IgD-negative memory B cell (primary cell): Measurements from ENCODE around the gene SYNPR. TPM values are rescaled to one million over a fixed set of nuclear protein-coding genes. Genes with fewer than 3 reads are reported as not detected.

Experiments used
- H3K27ac Mint-ChIP-seq, 3 donors: one replicate each; pipeline ENCODE4 v1.8.0; 2020 to 2022; ENCODE audit warnings: mild to moderate bottlenecking in 3 of 3, mixed read lengths in 3 of 3, moderate library complexity in 1 of 3
- H3K27me3 Mint-ChIP-seq: one replicate; pipeline ENCODE4 v1.8.0; 2021; ENCODE audit warnings: mixed read lengths
- H3K36me3 Mint-ChIP-seq: one replicate; pipeline ENCODE4 v1.8.0; 2020; ENCODE audit warnings: mild to moderate bottlenecking, mixed read lengths
- H3K4me1 Mint-ChIP-seq, 3 donors: one replicate each; pipeline ENCODE4 v1.8.0; 2020 to 2022; ENCODE audit warnings: mixed read lengths in 3 of 3, mild to moderate bottlenecking in 1 of 3
- H3K4me3 Mint-ChIP-seq, 4 donors: one replicate each; pipeline ENCODE4 v1.8.0; 2020 to 2022; ENCODE audit warnings: mild to moderate bottlenecking in 4 of 4, mixed read lengths in 4 of 4, moderate library complexity in 3 of 4
- H3K9me3 Mint-ChIP-seq, 3 donors: one replicate each; pipeline ENCODE4 v1.8.0; 2020 to 2021; ENCODE audit warnings: mixed read lengths in 3 of 3, mild to moderate bottlenecking in 1 of 3
- polyA plus RNA-seq: library from polyadenylated mRNA; unstranded; fragments of 300-500 nt; fragmentation: Illumina TruSeq; gene quantifications from one replicate; pipeline ENCODE4 v1.2.3, GENCODE V29; 2021

SYNPR gene
- polyA plus RNA-seq, 1 donor from 2014 or later: not detected

- Mint-ChIP-seq H3K4me1 (peaks cover 0 to 1% (median 0%) of the 10 kb centered on the region in 3 donors), H3K27me3 (no peaks in the 10 kb centered on the region), H3K27ac (no peak overlapping the region), H3K36me3 (peaks cover 1% of the 10 kb centered on the region), H3K4me3 (no peak overlapping the region), H3K9me3 (peaks cover 0 to 2% (median 0%) of the 10 kb centered on the region in 3 donors)
Observed at GRCh38 chr3:63333815-63334214, 55.7 kb downstream of the SYNPR start.

- Mint-ChIP-seq H3K36me3 (peaks cover 1% of the 10 kb centered on the region), H3K4me3 (no peak overlapping the region), H3K27ac (no peak overlapping the region), H3K4me1 (no peaks in the 10 kb centered on the region), H3K9me3 (peaks cover 0 to 5% (median 5%) of the 10 kb centered on the region in 3 donors), H3K27me3 (peaks cover 2% of the 10 kb centered on the region)
Observed at GRCh38 chr3:63338351-63338750, 60.2 kb downstream of the SYNPR start.

DNA sequence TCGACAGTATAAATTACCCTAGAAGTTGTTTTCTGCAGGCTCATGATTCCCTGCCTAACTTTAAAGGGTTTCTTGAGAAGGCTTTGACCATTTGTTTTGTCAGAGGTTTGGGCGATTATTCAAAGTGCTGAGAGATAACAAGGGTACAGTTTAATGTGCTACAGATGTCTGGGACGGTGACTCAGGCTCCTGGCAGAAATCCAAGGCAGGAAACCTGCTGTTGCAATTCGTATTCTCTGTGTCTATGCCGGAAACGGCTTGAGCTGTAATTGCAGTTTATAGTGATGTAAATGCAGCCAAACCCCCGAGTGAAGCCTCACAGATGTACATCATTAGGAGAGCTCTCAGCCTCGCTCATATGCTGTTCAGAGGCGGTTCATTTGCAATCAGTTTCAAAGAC is 65.6 kb downstream of the SYNPR start:
- Mint-ChIP-seq H3K4me1 (peaks cover 0 to 1% (median 0%) of the 10 kb centered on the region in 3 donors), H3K27me3 (peaks cover 4% of the 10 kb centered on the region), H3K27ac (no peak overlapping the region), H3K4me3 (no peak overlapping the region), H3K36me3 (no peaks in the 10 kb centered on the region), H3K9me3 (peaks cover 0 to 5% (median 3%) of the 10 kb centered on the region in 3 donors)

- H3K27me3 Mint-ChIP-seq: peaks cover 6% of the 10 kb centered on the region
- peaks cover 0 to 3% (median 0%) of the 10 kb centered on the region in 3 donors for H3K4me1 Mint-ChIP-seq
- no peak overlapping the region for H3K4me3 Mint-ChIP-seq
- no peak overlapping the region for H3K27ac Mint-ChIP-seq
- H3K36me3 Mint-ChIP-seq: no peaks in the 10 kb centered on the region
- H3K9me3 Mint-ChIP-seq: peaks cover 0 to 5% (median 3%) of the 10 kb centered on the region in 3 donors
Observed at GRCh38 chr3:63344661-63345060, 66.6 kb downstream of the SYNPR start.

DNA sequence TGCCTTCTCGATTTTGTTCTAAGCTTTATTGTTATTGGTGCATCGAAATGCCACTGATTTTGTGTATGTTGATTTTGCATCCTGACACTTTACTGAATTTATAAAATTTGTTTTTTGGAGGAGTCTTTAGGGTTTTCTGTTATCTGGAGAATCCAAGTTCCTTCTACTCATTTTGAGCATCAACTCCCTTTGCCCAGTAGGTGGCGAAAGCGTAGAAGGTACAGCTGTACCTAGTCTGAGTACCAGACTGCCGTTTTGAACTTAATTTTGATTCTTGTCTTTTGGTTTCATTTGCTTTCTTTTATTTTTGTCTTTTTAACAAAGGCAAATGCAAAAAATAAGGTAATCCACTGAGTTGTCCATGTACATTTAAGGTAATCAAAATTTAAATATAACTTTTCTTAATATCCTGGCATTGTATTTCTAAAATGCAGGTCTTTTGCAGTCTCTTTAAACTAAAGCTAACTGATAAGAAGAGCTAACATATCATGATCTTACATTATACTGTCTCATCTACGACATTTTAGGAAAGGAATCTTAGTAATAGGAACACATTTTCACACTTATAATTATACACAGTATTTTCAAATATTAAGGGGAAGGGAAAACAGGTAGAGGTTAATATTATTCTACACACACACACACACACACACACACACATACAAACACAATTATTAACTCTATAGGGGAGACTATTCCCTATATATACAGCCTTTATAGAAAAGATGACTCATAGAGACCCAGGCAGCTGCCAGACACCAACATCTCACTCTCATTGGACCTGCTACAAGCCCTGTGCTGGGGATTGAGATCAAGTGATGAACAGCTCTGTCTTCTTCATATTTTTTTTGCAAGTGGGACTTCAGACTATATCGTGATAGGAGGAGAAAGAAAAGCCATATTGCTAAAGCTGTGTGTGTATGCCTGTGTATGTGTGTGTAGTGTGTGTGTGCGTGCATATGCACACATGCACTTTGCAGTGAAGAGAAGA is 71.8 kb downstream of the SYNPR start:
- Mint-ChIP-seq H3K4me3 (no peak overlapping the region), H3K9me3 (no peaks in the 10 kb centered on the region), H3K27me3 (peaks cover 3% of the 10 kb centered on the region)

DNA sequence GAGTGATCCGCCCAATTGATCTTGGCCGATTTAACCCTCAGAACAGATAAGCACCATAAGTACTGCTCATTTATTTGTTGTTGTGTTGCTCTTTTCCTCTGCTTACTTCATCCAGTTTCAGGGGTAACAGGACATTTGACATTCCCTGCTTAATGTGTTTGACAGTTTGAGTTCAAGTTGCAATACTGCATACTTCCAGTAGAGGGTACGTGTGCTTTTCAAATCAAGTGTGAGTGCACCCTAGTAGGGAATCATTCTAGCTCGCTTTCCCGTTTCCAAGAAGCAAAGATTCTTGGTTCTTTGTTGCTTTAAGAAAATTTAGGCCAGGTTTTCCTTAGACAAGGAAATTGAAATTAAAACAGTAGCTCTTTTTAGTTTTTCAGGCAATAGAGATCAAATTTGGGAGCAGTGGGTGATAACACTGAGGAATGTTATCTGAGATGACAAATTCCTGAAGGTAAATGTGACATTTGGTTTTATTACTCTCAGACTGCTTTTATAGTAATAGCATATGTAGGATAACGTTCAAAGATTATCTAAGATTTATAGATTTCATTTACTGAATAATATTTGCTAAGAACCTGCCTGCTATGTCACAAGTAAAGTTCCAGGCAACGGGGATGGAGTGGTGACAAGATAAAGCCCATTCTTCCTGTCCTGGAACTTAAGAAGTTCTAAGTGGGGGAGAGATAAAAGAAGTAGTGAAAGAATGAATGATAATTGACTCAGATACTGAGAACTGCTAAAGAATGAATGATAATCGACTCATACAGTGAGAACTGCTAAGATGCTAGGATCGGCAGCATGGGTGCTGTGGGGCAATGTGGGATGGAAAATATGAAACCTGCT is 73.3 kb downstream of the SYNPR start:
- no peaks in the 10 kb centered on the region for H3K9me3 Mint-ChIP-seq
- H3K36me3 Mint-ChIP-seq: no peaks in the 10 kb centered on the region
- H3K27ac Mint-ChIP-seq: no peak overlapping the region
- H3K4me3 Mint-ChIP-seq: no peak overlapping the region
- peaks cover 0 to 3% (median 1%) of the 10 kb centered on the region in 3 donors for H3K4me1 Mint-ChIP-seq
- H3K27me3 Mint-ChIP-seq: peaks cover 3% of the 10 kb centered on the region

More for the DNA sequence above, 71.8 kb downstream of the SYNPR start:
- H3K4me1 Mint-ChIP-seq: peaks cover 0 to 3% (median 1%) of the 10 kb centered on the region in 3 donors
- no peak overlapping the region for H3K27ac Mint-ChIP-seq
- no peaks in the 10 kb centered on the region for H3K36me3 Mint-ChIP-seq

GRCh38 chr3:63352008-63352279 is 73.8 kb downstream of the SYNPR start:
- no peaks in the 10 kb centered on the region for H3K36me3 Mint-ChIP-seq
- peaks cover 0 to 3% (median 1%) of the 10 kb centered on the region in 3 donors for H3K4me1 Mint-ChIP-seq
- H3K4me3 Mint-ChIP-seq: no peak overlapping the region
- no peak overlapping the region for H3K27ac Mint-ChIP-seq
- H3K27me3 Mint-ChIP-seq: peaks cover 3% of the 10 kb centered on the region
- no peaks in the 10 kb centered on the region for H3K9me3 Mint-ChIP-seq

DNA sequence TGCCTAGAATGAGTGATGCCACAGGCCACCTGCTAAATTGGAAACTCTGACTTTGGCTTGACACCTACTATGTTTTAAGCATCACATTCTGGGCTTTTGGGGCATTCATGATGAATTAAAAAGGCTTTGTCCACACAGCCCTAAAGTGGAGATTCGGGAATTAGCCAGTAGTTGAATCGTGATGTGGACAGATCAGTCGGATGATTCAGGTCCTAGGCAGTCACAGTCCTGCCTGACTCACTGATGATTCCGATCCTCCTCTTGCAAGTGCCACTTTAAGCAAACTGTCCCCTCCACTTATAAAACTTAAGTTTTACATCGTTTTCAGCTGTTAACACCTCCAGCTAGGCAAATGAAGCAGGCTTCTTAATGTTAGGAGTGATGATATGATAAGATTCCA is 75.3 kb downstream of the SYNPR start:
- no peak overlapping the region for H3K27ac Mint-ChIP-seq
- no peak overlapping the region for H3K4me3 Mint-ChIP-seq
- peaks cover 3% of the 10 kb centered on the region for H3K27me3 Mint-ChIP-seq
- no peaks in the 10 kb centered on the region for H3K36me3 Mint-ChIP-seq
- H3K9me3 Mint-ChIP-seq: peaks cover 0 to 2% (median 0%) of the 10 kb centered on the region in 3 donors
- peaks cover 0 to 3% (median 1%) of the 10 kb centered on the region in 3 donors for H3K4me1 Mint-ChIP-seq

DNA sequence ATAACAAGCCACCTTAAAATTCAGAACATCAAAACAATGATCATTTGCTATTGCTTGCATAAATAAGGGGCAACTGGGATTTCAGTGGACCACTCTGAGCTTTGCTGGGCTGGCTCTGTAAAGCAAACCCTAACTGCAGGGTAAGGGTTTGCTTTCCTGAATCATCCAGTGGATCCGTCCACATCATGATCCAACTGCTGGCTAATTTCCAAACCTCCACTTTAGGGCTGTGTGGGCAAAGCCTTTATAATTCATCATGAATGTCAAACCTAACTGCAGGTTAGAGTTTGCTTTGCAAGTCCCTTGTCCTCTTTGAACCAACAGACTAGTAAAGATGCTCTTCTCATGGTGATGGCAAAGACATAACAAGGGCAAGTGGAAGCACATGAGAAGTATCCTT is 76.1 kb downstream of the SYNPR start:
- Mint-ChIP-seq H3K27ac (no peak overlapping the region), H3K4me1 (peaks cover 0 to 1% (median 0%) of the 10 kb centered on the region in 3 donors), H3K9me3 (peaks cover 0 to 3% (median 0%) of the 10 kb centered on the region in 3 donors), H3K4me3 (no peak overlapping the region), H3K27me3 (peaks cover 3% of the 10 kb centered on the region), H3K36me3 (no peaks in the 10 kb centered on the region)

- H3K27me3 Mint-ChIP-seq: no peaks in the 10 kb centered on the region
- H3K4me3 Mint-ChIP-seq: no peak overlapping the region
- peaks cover 0 to 3% (median 3%) of the 10 kb centered on the region in 3 donors for H3K9me3 Mint-ChIP-seq
- peaks cover 0 to 1% (median 0%) of the 10 kb centered on the region in 3 donors for H3K4me1 Mint-ChIP-seq
- peak overlapping the region in 1 of 3 donors; percentile 2 for H3K27ac Mint-ChIP-seq
- H3K36me3 Mint-ChIP-seq: peaks cover 1% of the 10 kb centered on the region
Observed at GRCh38 chr3:63355809-63356208, 77.7 kb downstream of the SYNPR start.

- Mint-ChIP-seq H3K4me3 (no peak overlapping the region), H3K27me3 (peaks cover 3% of the 10 kb centered on the region), H3K9me3 (peaks cover 0 to 6% (median 3%) of the 10 kb centered on the region in 3 donors)
Observed at GRCh38 chr3:63364495-63364894, 86.4 kb downstream of the SYNPR start.

DNA sequence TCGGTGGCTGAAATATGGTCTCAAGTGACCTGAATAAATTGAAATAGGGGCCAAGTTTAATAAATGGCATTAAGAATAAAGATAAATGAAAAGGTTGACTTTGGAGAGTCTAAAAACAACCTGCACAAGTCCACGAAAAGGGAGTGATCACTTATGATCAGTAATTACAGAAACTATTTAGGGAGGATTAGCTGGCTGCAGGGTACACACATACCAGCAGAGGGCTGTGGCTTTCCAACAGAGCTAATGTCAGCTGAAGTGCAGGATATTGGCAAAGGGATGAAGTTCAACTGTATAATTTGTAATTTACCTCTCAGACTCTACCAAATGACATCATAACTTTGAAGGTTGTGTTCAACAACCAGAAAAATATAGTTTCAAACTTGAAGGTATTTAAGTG is 86.8 kb downstream of the SYNPR start:
- peaks cover 0 to 6% (median 3%) of the 10 kb centered on the region in 3 donors for H3K9me3 Mint-ChIP-seq
- no peak overlapping the region for H3K4me3 Mint-ChIP-seq
- H3K27ac Mint-ChIP-seq: no peak overlapping the region
- peaks cover 3% of the 10 kb centered on the region for H3K27me3 Mint-ChIP-seq
- H3K4me1 Mint-ChIP-seq: no peaks in the 10 kb centered on the region
- peaks cover 1% of the 10 kb centered on the region for H3K36me3 Mint-ChIP-seq

More at GRCh38 chr3:63364495-63364894, 86.4 kb downstream of the SYNPR start:
- peaks cover 1% of the 10 kb centered on the region for H3K36me3 Mint-ChIP-seq
- H3K4me1 Mint-ChIP-seq: no peaks in the 10 kb centered on the region
- H3K27ac Mint-ChIP-seq: no peak overlapping the region

GRCh38 chr3:63365671-63366070 is 87.6 kb downstream of the SYNPR start:
- peaks cover 3% of the 10 kb centered on the region for H3K27me3 Mint-ChIP-seq
- peaks cover under 1% of the 10 kb centered on the region for H3K36me3 Mint-ChIP-seq
- peaks cover 0 to 6% (median 1%) of the 10 kb centered on the region in 3 donors for H3K9me3 Mint-ChIP-seq
- H3K4me1 Mint-ChIP-seq: no peaks in the 10 kb centered on the region
- no peak overlapping the region for H3K27ac Mint-ChIP-seq
- H3K4me3 Mint-ChIP-seq: no peak overlapping the region

- Mint-ChIP-seq H3K27ac (no peak overlapping the region), H3K27me3 (no peaks in the 10 kb centered on the region), H3K36me3 (no peaks in the 10 kb centered on the region), H3K9me3 (no peaks in the 10 kb centered on the region), H3K4me3 (no peak overlapping the region), H3K4me1 (no peaks in the 10 kb centered on the region)
Observed at GRCh38 chr3:63370094-63370493, 92.0 kb downstream of the SYNPR start.

DNA sequence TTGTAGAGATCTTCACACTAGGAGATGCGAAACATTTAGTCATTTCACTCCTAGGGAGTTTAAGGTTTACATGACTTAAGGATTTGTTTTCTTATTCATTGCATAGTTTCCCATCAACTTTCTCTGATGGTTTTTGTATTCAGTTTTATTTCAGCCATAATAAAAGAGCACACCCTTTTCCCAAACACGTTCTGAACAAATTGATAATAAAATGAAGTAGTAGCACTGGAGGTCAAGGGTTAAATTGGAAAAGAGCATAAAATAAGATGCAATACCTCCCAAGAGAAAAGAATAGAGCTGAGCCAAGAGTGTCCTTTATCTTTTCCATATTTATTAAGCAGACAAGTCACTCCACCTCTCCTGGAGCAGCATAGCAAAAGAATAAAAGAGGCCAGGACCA is 104.9 kb downstream of the SYNPR start:
- Mint-ChIP-seq H3K27ac (no peak overlapping the region), H3K9me3 (peaks cover 0 to 2% (median 0%) of the 10 kb centered on the region in 3 donors), H3K4me3 (no peak overlapping the region)

More for the DNA sequence above, 104.9 kb downstream of the SYNPR start:
- Mint-ChIP-seq H3K4me1 (peaks cover 0 to 1% (median 0%) of the 10 kb centered on the region in 3 donors), H3K27me3 (peaks cover 1% of the 10 kb centered on the region), H3K36me3 (no peaks in the 10 kb centered on the region)
